Measurements from ENCODE around the gene RIPPLY3. TPM values are rescaled to one million over a fixed set of nuclear protein-coding genes. Genes with fewer than 3 reads are reported as not detected.
"Not testable (repeated sequence)": the region's sequence is repeated elsewhere in the genome, so short reads cannot be mapped to it uniquely, and the experiment has no call there.

Gene RIPPLY3
- total RNA-seq, 6 experiments from 2014 or later: 0.12 to 0.18 (median 0.17) TPM; not detected in 3

- no peaks in the 10 kb centered on the region for H3K27me3 ChIP-seq
- 100% methylated on average over 2 of the region's 3 CpGs for WGBS (ENCODE audit: insufficient coverage, low coverage, low lambda C conversion rate, missing lambda C conversion rate)
- TF ChIP-seq CTCF (IDR thresholded peaks at IDR 0.05) (no peak), POLR2A (IDR thresholded peaks at IDR 0.05) (no peak)
- H3K9me3 ChIP-seq: no peaks in the 10 kb centered on the region
- intact Hi-C loops (cut with DNase I): no loop called here
- H3K4me1 ChIP-seq: no peaks in the 10 kb centered on the region
- no peaks in the 10 kb centered on the region for H3K36me3 ChIP-seq
- ATAC-seq (no peak), DNase-seq (no peak)
- no peak overlapping the region for H3K4me3 ChIP-seq
- no peak overlapping the region for H3K27ac ChIP-seq
Measured at GRCh38 chr21:37044643-37045042, 38.1 kb downstream of the RIPPLY3 start.

- H3K27me3 ChIP-seq: no peaks in the 10 kb centered on the region
- intact Hi-C loops (cut with DNase I): no loop called here
- TF ChIP-seq POLR2A (IDR thresholded peaks at IDR 0.05) (no peak), CTCF (IDR thresholded peaks at IDR 0.05) (no peak)
- no peaks in the 10 kb centered on the region for H3K9me3 ChIP-seq
- H3K4me1 ChIP-seq: no peaks in the 10 kb centered on the region
- H3K27ac ChIP-seq: no peak overlapping the region
- no peaks in the 10 kb centered on the region for H3K36me3 ChIP-seq
- DNase-seq (no peak), ATAC-seq (peak in 1 of 4 donors; percentile 49)
- 39% methylated on average over 5 of the region's 6 CpGs for WGBS (ENCODE audit: insufficient coverage, low coverage, low lambda C conversion rate, missing lambda C conversion rate)
- H3K4me3 ChIP-seq: no peak overlapping the region
Measured at GRCh38 chr21:37045149-37045548, 38.6 kb downstream of the RIPPLY3 start.

GRCh38 chr21:37045556-37045955, 39.1 kb downstream of the RIPPLY3 start:
- H3K9me3 ChIP-seq: no peaks in the 10 kb centered on the region
- DNase-seq (no peak), ATAC-seq (peak in 1 of 4 donors; percentile 32)
- H3K4me3 ChIP-seq: no peak overlapping the region
- H3K4me1 ChIP-seq: no peaks in the 10 kb centered on the region
- TF ChIP-seq POLR2A (IDR thresholded peaks at IDR 0.05) (no peak), CTCF (IDR thresholded peaks at IDR 0.05) (no peak)
- no peaks in the 10 kb centered on the region for H3K36me3 ChIP-seq
- 59% methylated on average over 6 of the region's 6 CpGs for WGBS (ENCODE audit: insufficient coverage, low coverage, low lambda C conversion rate, missing lambda C conversion rate)
- H3K27ac ChIP-seq: no peak overlapping the region
- no peaks in the 10 kb centered on the region for H3K27me3 ChIP-seq
- intact Hi-C loops (cut with DNase I): no loop called here

- no peaks in the 10 kb centered on the region for H3K27me3 ChIP-seq
- ATAC-seq: no peak
Measured at GRCh38 chr21:37047079-37047478, 40.6 kb downstream of the RIPPLY3 start.

GRCh38 chr21:37049741-37050140, 43.2 kb downstream of the RIPPLY3 start:
- H3K27me3 ChIP-seq; H3K4me1 ChIP-seq; ATAC-seq; H3K9me3 ChIP-seq; H3K36me3 ChIP-seq; H3K27ac ChIP-seq; intact Hi-C loops (cut with DNase I); H3K4me3 ChIP-seq; DNase-seq: not testable (repeated sequence)
- 78% methylated on average over 2 of the region's 3 CpGs for WGBS (ENCODE audit: insufficient coverage, low coverage, low lambda C conversion rate, missing lambda C conversion rate)

More at GRCh38 chr21:37047079-37047478, 40.6 kb downstream of the RIPPLY3 start:
- Histone ChIP-seq H3K4me1 (no peaks in the 10 kb centered on the region), H3K36me3 (no peaks in the 10 kb centered on the region), H3K27ac (no peak overlapping the region), H3K9me3 (no peaks in the 10 kb centered on the region), H3K4me3 (no peak overlapping the region)
- WGBS (ENCODE audit: insufficient coverage, low coverage, low lambda C conversion rate, missing lambda C conversion rate): 80% methylated on average over 1 of the region's 4 CpGs
- TF ChIP-seq POLR2A (IDR thresholded peaks at IDR 0.05) (no peak), CTCF (IDR thresholded peaks at IDR 0.05) (no peak)
- intact Hi-C loops (cut with DNase I): no loop called here
- DNase-seq: no peak
